Measurements from ENCODE around the gene TWNK.

TWNK gene

GRCh38 chr10:101001659-101002035 lies 14.3 kb downstream of the TWNK start:
- TF ChIP-seq, protein P1, sequence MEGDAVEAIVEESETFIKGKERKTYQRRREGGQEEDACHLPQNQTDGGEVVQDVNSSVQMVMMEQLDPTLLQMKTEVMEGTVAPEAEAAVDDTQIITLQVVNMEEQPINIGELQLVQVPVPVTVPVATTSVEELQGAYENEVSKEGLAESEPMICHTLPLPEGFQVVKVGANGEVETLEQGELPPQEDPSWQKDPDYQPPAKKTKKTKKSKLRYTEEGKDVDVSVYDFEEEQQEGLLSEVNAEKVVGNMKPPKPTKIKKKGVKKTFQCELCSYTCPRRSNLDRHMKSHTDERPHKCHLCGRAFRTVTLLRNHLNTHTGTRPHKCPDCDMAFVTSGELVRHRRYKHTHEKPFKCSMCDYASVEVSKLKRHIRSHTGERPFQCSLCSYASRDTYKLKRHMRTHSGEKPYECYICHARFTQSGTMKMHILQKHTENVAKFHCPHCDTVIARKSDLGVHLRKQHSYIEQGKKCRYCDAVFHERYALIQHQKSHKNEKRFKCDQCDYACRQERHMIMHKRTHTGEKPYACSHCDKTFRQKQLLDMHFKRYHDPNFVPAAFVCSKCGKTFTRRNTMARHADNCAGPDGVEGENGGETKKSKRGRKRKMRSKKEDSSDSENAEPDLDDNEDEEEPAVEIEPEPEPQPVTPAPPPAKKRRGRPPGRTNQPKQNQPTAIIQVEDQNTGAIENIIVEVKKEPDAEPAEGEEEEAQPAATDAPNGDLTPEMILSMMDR (conservative IDR thresholded peaks at IDR 0.05): no peak
- TF ChIP-seq ZFX (IDR thresholded peaks at IDR 0.05): no peak
- no peak overlapping the region; the same call in 1 of the 2 replicates for H3K27ac ChIP-seq

- no peak overlapping the region for H3K27ac ChIP-seq
- TF ChIP-seq, protein P1 (conservative IDR thresholded peaks at IDR 0.05): no peak
- TF ChIP-seq ZFX (IDR thresholded peaks at IDR 0.05): no peak
Measured at GRCh38 chr10:101002456-101002855, 15.1 kb downstream of the TWNK start.

DNA sequence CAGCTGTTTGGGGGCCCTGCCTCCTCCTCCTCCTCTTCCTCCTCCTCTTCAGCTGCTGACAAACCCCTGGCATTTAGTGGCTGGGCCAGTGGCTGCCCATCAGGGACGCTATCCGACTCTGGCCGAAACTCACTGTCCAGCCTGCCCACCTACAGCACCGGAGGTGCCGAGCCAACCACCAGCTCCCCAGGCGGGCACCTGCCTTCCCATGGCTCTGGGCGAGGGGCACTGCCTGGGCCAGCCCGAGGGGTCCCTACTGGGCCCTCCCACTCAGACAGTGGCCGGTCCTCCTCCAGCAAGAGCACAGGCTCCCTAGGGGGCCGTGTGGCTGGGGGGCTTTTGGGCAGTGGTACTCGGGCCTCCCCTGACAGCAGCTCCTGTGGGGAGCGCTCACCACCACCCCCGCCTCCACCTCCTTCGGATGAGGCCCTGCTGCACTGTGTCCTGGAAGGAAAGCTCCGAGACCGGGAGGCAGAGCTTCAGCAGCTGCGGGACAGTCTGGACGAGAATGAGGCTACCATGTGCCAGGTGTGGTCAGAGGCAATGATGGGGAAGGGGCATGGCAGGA lies 16.4 kb downstream of the TWNK start:
- H3K27ac ChIP-seq: no peak overlapping the region
- no peak for TF ChIP-seq ZFX (IDR thresholded peaks at IDR 0.05)
- TF ChIP-seq, protein P1 (conservative IDR thresholded peaks at IDR 0.05): no peak

GRCh38 chr10:101005361-101005760 lies 18.0 kb downstream of the TWNK start:
- no peak overlapping the region for H3K27ac ChIP-seq
- no peak for TF ChIP-seq ZFX (IDR thresholded peaks at IDR 0.05)
- TF ChIP-seq, protein P1 (conservative IDR thresholded peaks at IDR 0.05): no peak

DNA sequence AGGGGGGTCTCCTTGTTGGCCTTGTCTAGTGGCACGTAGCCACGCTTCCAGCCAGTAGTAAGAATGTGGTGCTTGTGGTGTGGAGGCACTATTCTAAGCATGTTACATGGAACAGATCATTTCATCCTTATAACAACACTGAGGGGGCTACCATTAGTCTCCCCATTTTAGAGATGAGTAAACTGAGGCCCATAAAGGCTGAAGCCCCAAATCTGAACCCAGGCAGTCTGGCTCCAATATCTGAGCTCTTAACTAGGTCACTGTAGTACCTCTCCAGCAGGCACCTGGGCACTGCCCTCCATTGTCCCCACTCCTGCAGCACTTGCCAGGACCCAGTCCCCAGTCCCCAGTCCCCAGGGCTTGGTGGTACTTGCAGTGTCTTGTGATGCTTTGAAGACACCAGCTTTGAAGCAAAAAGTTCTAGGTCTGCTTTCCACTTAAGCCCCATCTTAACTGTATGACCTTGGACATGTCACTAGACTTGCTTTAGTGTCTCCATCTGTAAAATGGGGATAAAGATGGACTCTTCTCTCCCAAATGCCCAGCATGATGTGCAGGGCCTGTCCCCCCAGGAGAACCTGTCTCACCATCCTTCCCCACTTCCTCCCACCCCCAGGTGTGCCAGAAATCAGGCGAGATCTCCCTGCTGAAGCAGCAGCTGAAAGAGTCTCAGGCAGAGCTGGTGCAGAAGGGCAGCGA lies 18.7 kb downstream of the TWNK start:
- TF ChIP-seq ZFX (IDR thresholded peaks at IDR 0.05): no peak
- TF ChIP-seq, protein P1 (conservative IDR thresholded peaks at IDR 0.05): no peak
- no peak overlapping the region for H3K27ac ChIP-seq

GRCh38 chr10:101006593-101007098 lies 19.3 kb downstream of the TWNK start:
- no peak overlapping the region for H3K27ac ChIP-seq
- TF ChIP-seq, protein P1 (conservative IDR thresholded peaks at IDR 0.05): no peak
- TF ChIP-seq ZFX (IDR thresholded peaks at IDR 0.05): no peak

GRCh38 chr10:101007099-101007711 lies 19.9 kb downstream of the TWNK start:
- no peak for TF ChIP-seq ZFX (IDR thresholded peaks at IDR 0.05)
- TF ChIP-seq, protein P1 (conservative IDR thresholded peaks at IDR 0.05): no peak
- no peak overlapping the region for H3K27ac ChIP-seq
